SJSA1 (cell line): ENCODE results near the gene MT3. TPM values are rescaled to one million over a fixed set of nuclear protein-coding genes. Genes with fewer than 3 reads are reported as not detected.

Source experiments
- DNase-seq, 2 experiments: peaks; one replicate each; pipeline ENCODE4 v3.0.0-alpha.2; 2015 to 2020; ENCODE audit warnings: low spot score in 2 of 2, low read depth in 1 of 2
- H3K27ac ChIP-seq: fragments of 250-450 bp; sonication (Bioruptor Pico); 2 replicates; pipeline ENCODE4 v1.5.1; 2020; ENCODE audit warnings: mild to moderate bottlenecking, moderate library complexity
- H3K27me3 ChIP-seq: fragments of 250-450 bp; sonication (Bioruptor Pico); replicated peaks from 2 replicates; pipeline ENCODE4 v1.5.1; 2020; ENCODE audit warnings: mild to moderate bottlenecking, moderate library complexity
- H3K36me3 ChIP-seq: fragments of 250-450 bp; sonication (Bioruptor Pico); 2 replicates; pipeline ENCODE4 v1.5.1; 2020; ENCODE audit warnings: mild to moderate bottlenecking
- H3K4me1 ChIP-seq: fragments of 250-450 bp; sonication (Bioruptor Pico); replicated peaks from 2 replicates; pipeline ENCODE4 v1.6.1; 2021; ENCODE audit warnings: mild to moderate bottlenecking
- H3K4me3 ChIP-seq: fragments of 250-450 bp; sonication (Bioruptor Pico); 2 replicates; pipeline ENCODE4 v1.5.1; 2020; ENCODE audit warnings: mild to moderate bottlenecking
- H3K9me3 ChIP-seq: fragments of 250-450 bp; sonication (Bioruptor Pico); replicated peaks from 2 replicates; pipeline ENCODE4 v1.5.1; 2020; ENCODE audit warnings: mild to moderate bottlenecking
- total RNA-seq: library from RNA; depleted of rRNA; stranded (reverse); fragments of >200 nt; shearing (Covaris generic); gene quantifications from 2 replicates; pipeline ENCODE4 v1.2.3, GENCODE V29; 2014; rRNA removed

MT3 gene
- not detected in 2 replicates for total RNA-seq

DNA sequence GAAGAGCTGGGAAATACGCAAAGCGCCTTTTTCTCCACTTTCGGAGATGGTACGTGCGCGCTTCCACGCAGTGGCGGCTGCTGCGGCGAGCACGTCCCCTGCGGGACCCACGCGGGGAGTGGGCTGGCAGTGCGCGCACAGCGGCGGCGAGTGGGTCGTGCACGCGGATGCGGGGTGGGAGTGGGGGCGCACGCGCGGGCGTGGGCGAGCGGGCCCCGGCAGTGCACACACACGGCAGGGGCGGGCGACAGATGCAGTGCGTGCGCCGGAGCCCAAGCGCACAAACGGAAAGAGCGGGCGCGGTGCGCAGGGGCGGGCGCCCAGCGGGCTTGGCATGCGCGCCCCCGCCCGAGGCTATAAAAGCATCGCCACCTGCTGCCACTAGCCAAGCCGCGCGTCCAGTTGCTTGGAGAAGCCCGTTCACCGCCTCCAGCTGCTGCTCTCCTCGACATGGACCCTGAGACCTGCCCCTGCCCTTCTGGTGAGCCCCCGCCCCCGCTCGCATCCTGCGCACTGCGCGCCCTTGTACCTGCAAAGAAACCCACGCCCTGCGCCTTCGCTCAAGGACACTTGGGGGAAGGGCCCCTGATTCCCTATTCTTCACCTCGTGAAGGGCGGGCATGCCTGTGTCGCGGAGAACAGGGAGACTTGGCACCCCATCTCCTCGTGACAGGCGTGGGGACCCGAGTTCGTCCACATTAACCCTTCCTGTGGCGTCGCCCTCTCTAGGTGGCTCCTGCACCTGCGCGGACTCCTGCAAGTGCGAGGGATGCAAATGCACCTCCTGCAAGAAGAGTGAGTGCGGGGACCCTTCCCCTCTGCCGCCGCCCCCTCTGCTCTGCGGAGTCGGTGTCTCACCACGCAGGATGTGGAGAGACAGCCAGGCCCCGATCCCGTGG is at the start of gene MT3:
Gene MT3, plus strand, starts transcription at position 388 of the 899 bp plus-strand sequence. Its CDS starts 63 bp downstream, at position 451.
- Histone ChIP-seq H3K9me3 (0 out of 2 replicates have a peak, but pooled peaks cover 5% of the 10 kb centered on the region), H3K27ac (no peak within 1 kb of the TSS), H3K4me1 (peaks cover 7% of the 10 kb centered on the region), H3K27me3 (peaks cover 49% of the 10 kb centered on the region), H3K4me3 (no peak within 1 kb of the TSS; the same call in 1 of the 2 replicates), H3K36me3 (no peaks in the 10 kb centered on the region)
- no peak for DNase-seq

GRCh38 chr16:56539656-56540055 is 49.7 kb upstream of the MT3 start:
- Histone ChIP-seq H3K27ac (no peak overlapping the region), H3K27me3 (peaks cover 11% of the 10 kb centered on the region; the same call in 1 of the 2 replicates), H3K4me3 (no peak overlapping the region), H3K36me3 (no peaks in the 10 kb centered on the region), H3K4me1 (no peaks in the 10 kb centered on the region), H3K9me3 (no peaks in the 10 kb centered on the region)
- no peak for DNase-seq

DNA sequence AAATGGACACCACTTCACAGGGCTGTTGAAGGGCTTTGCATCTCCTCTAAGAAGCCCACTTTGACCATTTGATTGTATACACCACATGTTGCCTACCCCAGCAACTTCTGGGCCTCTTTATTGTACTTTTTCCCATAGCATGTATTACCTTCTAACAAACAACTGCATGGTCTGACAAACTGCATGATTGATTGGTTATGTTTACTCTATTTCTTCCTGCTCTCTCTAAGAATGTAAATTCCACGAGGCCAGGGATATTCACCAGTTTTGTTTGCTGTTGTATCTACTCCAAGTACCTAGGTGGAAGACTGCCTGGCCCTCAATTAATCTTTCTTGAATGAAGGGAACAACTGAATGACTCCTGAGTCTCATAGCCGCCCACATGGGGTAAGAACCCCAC is 47.3 kb upstream of the MT3 start:
- no peak for DNase-seq
- H3K9me3 ChIP-seq: no peaks in the 10 kb centered on the region
- H3K36me3 ChIP-seq: no peaks in the 10 kb centered on the region
- no peak overlapping the region for H3K4me3 ChIP-seq
- H3K4me1 ChIP-seq: no peaks in the 10 kb centered on the region
- H3K27me3 ChIP-seq: peaks cover 2% of the 10 kb centered on the region; the same call in 1 of the 2 replicates
- no peak overlapping the region for H3K27ac ChIP-seq

DNA sequence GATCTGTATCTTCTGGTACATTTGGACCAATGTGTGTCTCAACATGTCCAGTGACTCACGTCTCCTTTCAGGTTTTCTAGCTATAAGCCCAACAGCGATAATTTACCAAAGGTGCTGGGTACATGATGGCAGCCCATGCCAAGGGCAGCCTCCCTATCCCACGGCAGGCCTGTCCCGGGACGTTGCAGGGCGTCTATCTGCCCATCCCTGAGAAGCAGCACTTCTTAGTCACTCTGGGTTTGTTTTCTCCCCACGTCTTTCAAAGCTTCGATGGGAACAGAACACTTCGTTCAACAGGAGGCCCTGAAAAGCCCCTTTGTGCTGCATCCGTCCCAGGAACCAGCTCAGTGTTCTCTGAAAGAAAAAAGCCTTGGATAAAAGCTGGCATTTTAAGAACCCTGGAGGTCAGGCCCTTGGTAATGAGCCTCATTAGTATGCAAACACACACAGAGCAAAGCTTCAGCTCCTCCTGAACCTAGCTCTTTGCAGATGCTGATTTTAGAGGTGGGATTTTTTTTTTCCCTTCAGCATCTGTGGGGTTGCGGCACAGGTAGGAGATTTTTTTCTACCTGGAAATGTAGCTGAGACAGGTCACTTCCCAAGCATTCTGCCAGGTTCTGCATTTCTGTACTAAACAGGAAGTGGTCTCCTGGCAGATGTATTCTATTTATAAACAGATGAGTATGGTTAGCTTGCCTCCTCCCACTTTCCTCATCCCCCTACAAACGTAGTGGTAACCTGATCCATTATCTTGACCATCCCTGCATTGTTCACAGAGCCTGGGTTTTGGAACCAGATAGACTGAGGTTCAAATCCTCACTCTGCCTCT is 42.0 kb upstream of the MT3 start:
- Histone ChIP-seq H3K27me3 (no peaks in the 10 kb centered on the region; the same call in none of the 2 replicates), H3K36me3 (no peaks in the 10 kb centered on the region), H3K4me3 (no peak overlapping the region), H3K9me3 (no peaks in the 10 kb centered on the region), H3K4me1 (peaks cover 6% of the 10 kb centered on the region), H3K27ac (no peak overlapping the region)
- DNase-seq: peak in 1 of 2 experiments; percentile 5

DNA sequence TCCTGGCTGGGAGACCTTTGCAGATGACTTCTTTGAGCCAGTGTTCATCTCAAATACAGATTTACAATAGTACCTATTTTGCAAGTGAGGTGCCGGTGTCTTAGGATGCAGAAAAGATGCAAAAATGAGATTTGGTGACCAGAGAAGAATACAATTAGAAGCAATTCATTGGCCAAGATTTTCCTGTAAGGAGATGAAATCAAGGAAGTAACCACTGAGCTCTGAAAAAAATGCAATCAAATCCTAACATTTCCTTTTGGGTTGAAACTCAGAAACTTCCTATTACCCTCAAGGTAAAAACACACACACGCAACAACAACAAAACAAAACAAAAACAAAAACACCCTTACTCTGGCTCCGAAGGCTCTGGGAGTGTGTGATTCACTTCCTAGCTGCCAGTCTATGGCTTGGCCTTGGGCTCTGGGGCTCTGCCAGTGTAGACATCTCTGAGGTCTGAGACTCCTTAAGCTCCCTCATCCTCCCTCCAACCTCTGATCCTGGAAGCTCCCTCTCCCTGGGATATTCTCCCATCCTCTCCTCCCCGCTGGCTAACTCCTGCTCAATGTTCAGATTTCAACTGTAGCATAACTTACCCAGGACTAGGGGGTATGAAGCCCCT is 41.3 kb upstream of the MT3 start:
- Histone ChIP-seq H3K4me1 (peaks cover 6% of the 10 kb centered on the region), H3K36me3 (no peaks in the 10 kb centered on the region), H3K27me3 (no peaks in the 10 kb centered on the region; the same call in none of the 2 replicates), H3K4me3 (no peak overlapping the region), H3K27ac (no peak overlapping the region), H3K9me3 (no peaks in the 10 kb centered on the region)
- DNase-seq: no peak

- Histone ChIP-seq H3K9me3 (no peaks in the 10 kb centered on the region), H3K27ac (no peak overlapping the region), H3K4me1 (peaks cover 6% of the 10 kb centered on the region), H3K4me3 (no peak overlapping the region), H3K27me3 (peaks cover under 1% of the 10 kb centered on the region), H3K36me3 (no peaks in the 10 kb centered on the region)
- DNase-seq: no peak
These were observed 40.2 kb upstream of the MT3 start for GRCh38 chr16:56549161-56549560.

- peaks cover 7% of the 10 kb centered on the region for H3K27me3 ChIP-seq
- H3K9me3 ChIP-seq: no peaks in the 10 kb centered on the region
- peaks cover 6% of the 10 kb centered on the region for H3K4me1 ChIP-seq
- no peak overlapping the region for H3K27ac ChIP-seq
- no peak for DNase-seq
- no peak overlapping the region for H3K4me3 ChIP-seq
- H3K36me3 ChIP-seq: no peaks in the 10 kb centered on the region
These were observed 39.5 kb upstream of the MT3 start for GRCh38 chr16:56549744-56550385.

- Histone ChIP-seq H3K4me3 (no peak overlapping the region), H3K9me3 (no peaks in the 10 kb centered on the region), H3K27ac (no peak overlapping the region), H3K27me3 (peaks cover 16% of the 10 kb centered on the region), H3K4me1 (peaks cover 6% of the 10 kb centered on the region), H3K36me3 (no peaks in the 10 kb centered on the region)
- no peak for DNase-seq
These were observed 37.3 kb upstream of the MT3 start for GRCh38 chr16:56551796-56552738.

DNA sequence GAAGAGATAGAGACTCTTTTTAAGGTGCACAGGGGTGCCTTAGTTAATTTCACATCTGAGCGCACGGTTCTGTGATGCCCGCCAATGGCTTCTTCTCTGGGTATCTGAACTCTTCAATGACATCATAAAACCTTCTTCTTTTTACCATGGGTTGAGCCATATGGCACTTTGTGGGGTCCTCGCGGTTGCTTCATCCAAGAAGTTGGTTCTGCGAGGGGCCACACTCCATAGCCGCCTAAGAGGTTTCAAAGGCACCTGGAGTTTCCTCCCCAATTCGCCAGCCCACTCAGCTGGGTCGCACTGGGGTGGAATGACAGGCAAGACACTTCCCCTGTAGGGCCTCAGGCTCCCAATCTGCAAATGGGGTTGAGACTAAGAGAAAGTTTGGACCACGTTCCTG is 34.9 kb upstream of the MT3 start:
- no peak overlapping the region for H3K4me3 ChIP-seq

DNA sequence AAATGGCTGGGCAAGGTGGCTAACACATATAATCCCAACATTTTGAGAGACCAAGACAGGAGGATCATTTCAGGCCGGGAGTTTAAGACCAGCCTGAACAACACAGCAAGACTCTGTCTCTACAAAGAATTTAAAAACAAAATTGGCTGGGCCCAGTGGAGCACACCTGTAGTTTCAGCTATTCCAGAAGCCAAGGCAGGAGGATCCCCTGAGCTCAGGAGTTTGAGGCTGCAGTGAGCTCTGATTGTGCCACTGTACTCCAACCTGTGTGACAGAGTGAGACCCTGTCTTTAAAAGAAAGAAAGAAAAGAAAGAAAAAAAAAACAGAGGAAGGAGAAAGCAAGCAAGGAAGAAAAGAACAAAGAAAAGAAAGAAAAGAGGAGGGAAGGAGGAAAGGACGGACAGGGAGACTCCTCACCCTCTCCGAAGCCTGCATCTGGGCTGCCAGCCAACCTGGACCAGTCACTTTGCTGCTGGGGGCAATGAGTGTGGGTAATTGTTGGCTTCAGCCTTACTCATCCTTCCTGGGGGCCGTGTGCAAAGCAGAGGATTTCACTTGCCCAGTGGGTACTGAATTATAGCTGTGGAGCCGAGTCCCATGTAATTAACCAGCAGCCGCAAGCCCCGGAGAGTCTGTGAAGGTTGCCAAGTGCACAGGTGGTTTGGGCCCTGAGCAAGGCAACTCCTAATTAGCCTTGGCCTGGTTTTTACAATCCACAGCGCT is 31.1 kb upstream of the MT3 start:
- peak; percentile 26 to 72 for DNase-seq
- H3K4me3 ChIP-seq: no peak overlapping the region
- no peaks in the 10 kb centered on the region for H3K9me3 ChIP-seq
- peaks cover 24% of the 10 kb centered on the region for H3K27me3 ChIP-seq
- no peaks in the 10 kb centered on the region for H3K36me3 ChIP-seq
- H3K4me1 ChIP-seq: no peaks in the 10 kb centered on the region
- no peak overlapping the region for H3K27ac ChIP-seq

More for the DNA sequence above, 34.9 kb upstream of the MT3 start:
- no peak overlapping the region for H3K27ac ChIP-seq
- no peak for DNase-seq
- peaks cover 24% of the 10 kb centered on the region for H3K27me3 ChIP-seq
- no peaks in the 10 kb centered on the region for H3K36me3 ChIP-seq
- H3K4me1 ChIP-seq: no peaks in the 10 kb centered on the region
- H3K9me3 ChIP-seq: no peaks in the 10 kb centered on the region

DNA sequence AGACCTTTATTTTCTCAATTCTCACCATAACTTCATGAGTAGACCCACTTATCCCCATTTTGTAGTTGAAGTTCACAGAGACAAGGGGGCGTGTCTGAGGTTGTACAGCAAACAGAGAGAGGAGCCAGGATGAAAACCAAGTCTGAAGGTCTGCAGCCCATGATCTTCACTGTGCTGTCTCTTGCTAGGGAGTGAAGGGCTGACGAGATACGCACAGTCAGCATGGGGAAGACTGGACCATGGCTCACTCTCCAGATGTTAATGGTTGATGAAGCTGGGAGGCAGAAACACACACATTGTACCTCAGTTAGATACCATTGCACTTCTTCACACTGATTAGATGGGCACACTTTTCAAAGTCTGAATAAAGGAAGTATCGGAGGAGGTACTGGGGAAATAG is 30.2 kb upstream of the MT3 start:
- Histone ChIP-seq H3K27me3 (peaks cover 24% of the 10 kb centered on the region), H3K4me1 (no peaks in the 10 kb centered on the region), H3K36me3 (no peaks in the 10 kb centered on the region), H3K9me3 (no peaks in the 10 kb centered on the region), H3K27ac (no peak overlapping the region), H3K4me3 (no peak overlapping the region)
- DNase-seq: no peak

- Histone ChIP-seq H3K27ac (no peak overlapping the region), H3K4me1 (no peaks in the 10 kb centered on the region), H3K4me3 (no peak overlapping the region), H3K36me3 (no peaks in the 10 kb centered on the region), H3K27me3 (peaks cover 17% of the 10 kb centered on the region), H3K9me3 (no peaks in the 10 kb centered on the region)
- DNase-seq: no peak
These were observed 28.9 kb upstream of the MT3 start for GRCh38 chr16:56560447-56560846.
